Central memory CD8-positive, alpha-beta T cell (primary cell): ENCODE measurements around the gene TYW1.
A peak's percentile ranks its signal among the peaks of the same experiment; 100 is the strongest.
"Not testable (repeated sequence)": the region's sequence is repeated elsewhere in the genome, so short reads cannot be mapped to it uniquely, and the experiment has no call there.

ENCODE experiments used
- ATAC-seq: fragments of 150-1000 bp; cut with Tn5 transposase; replicated peaks from 2 replicates; pipeline ENCODE4 v1.10.0; 2022; ENCODE audit warnings: mild to moderate bottlenecking, moderate FRiP score, moderate number of reproducible peaks; ENCODE audit not compliant: poor library complexity, severe bottlenecking; ENCODE audit errors: extremely low read depth
- DNase-seq, 2 donors: peaks; one replicate each; pipeline ENCODE4 v3.0.0; 2021; ENCODE audit warnings: low spot score in 2 of 2
- H3K27ac Mint-ChIP-seq: one replicate; pipeline ENCODE4 v1.8.0; 2022; ENCODE audit warnings: low read depth, mild to moderate bottlenecking, moderate library complexity, mixed read lengths
- H3K27me3 Mint-ChIP-seq: one replicate; pipeline ENCODE4 v1.8.0; 2022; ENCODE audit warnings: mixed read lengths
- H3K36me3 Mint-ChIP-seq: one replicate; pipeline ENCODE4 v1.8.0; 2022; ENCODE audit warnings: mild to moderate bottlenecking, moderate library complexity, mixed read lengths; ENCODE audit not compliant: insufficient read depth
- H3K4me1 Mint-ChIP-seq: one replicate; pipeline ENCODE4 v1.8.0; 2022; ENCODE audit warnings: mixed read lengths
- H3K4me3 Mint-ChIP-seq: one replicate; pipeline ENCODE4 v1.8.0; 2022; ENCODE audit warnings: mild to moderate bottlenecking, moderate library complexity, mixed read lengths
- H3K9me3 Mint-ChIP-seq: one replicate; pipeline ENCODE4 v1.8.0; 2022; ENCODE audit warnings: mixed read lengths

The TYW1 gene

GRCh38 chr7:67006965-67007364 is 10.3 kb downstream of the TYW1 start:
- Mint-ChIP-seq H3K4me3 (no peak overlapping the region), H3K4me1 (no peaks in the 10 kb centered on the region), H3K9me3 (no peaks in the 10 kb centered on the region), H3K27ac (no peak overlapping the region), H3K36me3 (peaks cover 62% of the 10 kb centered on the region), H3K27me3 (no peaks in the 10 kb centered on the region)
- ATAC-seq = no peak
- no peak for DNase-seq

DNA sequence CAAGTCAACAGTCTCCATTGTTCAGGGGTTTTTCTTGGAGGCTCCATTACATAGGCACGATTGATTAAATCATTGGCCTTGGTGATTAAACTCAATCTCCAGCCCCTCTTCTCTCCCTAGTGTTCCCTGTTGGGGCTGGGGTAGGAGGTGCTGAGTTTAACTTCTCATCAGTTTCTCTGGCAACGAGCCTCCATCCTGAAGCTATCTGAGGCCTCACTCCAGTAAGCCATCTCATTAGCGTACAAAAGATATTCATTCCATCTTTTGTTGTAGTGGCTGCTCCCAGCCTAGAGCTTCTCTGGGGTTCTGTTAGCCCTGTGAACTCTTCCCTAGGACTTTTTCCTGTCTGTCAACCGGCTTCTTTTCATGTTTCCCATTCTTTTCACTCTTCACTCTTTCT is 11.6 kb downstream of the TYW1 start:
- ATAC-seq (no peak), DNase-seq (no peak)
- Mint-ChIP-seq H3K9me3 (no peaks in the 10 kb centered on the region), H3K4me3 (no peak overlapping the region), H3K27me3 (no peaks in the 10 kb centered on the region), H3K4me1 (no peaks in the 10 kb centered on the region), H3K27ac (peak overlapping the region; percentile 55), H3K36me3 (peaks cover 68% of the 10 kb centered on the region)

DNA sequence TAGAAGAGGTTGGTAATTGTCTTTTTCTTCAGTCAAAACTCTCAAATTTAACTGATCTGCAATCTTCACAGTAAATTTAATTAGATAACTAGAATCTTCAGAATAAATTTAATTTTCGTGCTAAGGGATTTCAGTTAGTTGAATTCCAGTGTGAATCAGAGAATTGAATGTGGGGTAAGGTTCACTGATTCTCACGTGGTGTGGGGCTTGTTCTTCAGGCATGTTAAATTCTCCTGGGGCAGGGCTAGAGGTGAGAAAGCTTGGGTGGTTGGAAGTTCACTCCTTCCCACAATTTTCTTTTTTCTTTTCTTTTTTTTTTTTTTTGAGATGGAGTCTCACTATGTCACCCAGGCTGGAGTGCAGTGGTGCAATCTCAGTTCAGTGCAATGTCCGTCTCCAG is 13.0 kb downstream of the TYW1 start:
- H3K4me1 Mint-ChIP-seq, H3K4me3 Mint-ChIP-seq, ATAC-seq, DNase-seq, H3K9me3 Mint-ChIP-seq, H3K27me3 Mint-ChIP-seq, H3K27ac Mint-ChIP-seq: not testable (repeated sequence)
- H3K36me3 Mint-ChIP-seq = peaks cover 78% of the 10 kb centered on the region

GRCh38 chr7:67014076-67014622 is 17.5 kb downstream of the TYW1 start:
- not testable (repeated sequence) for H3K4me3 Mint-ChIP-seq, H3K27me3 Mint-ChIP-seq, ATAC-seq, H3K9me3 Mint-ChIP-seq, H3K4me1 Mint-ChIP-seq, DNase-seq, H3K27ac Mint-ChIP-seq
- peaks cover 79% of the 10 kb centered on the region for H3K36me3 Mint-ChIP-seq

GRCh38 chr7:67017971-67018370 is 21.3 kb downstream of the TYW1 start:
- not testable (repeated sequence) for H3K27me3 Mint-ChIP-seq, DNase-seq, H3K9me3 Mint-ChIP-seq, H3K4me3 Mint-ChIP-seq, ATAC-seq, H3K27ac Mint-ChIP-seq, H3K4me1 Mint-ChIP-seq
- peaks cover 73% of the 10 kb centered on the region for H3K36me3 Mint-ChIP-seq

- H3K27ac Mint-ChIP-seq = no peak overlapping the region
- ATAC-seq (no peak), DNase-seq (no peak)
- H3K4me3 Mint-ChIP-seq = no peak overlapping the region
- H3K27me3 Mint-ChIP-seq = no peaks in the 10 kb centered on the region
- peaks cover 69% of the 10 kb centered on the region for H3K36me3 Mint-ChIP-seq
- H3K9me3 Mint-ChIP-seq = no peaks in the 10 kb centered on the region
- H3K4me1 Mint-ChIP-seq = no peaks in the 10 kb centered on the region
Measured at GRCh38 chr7:67018940-67019339, 22.3 kb downstream of the TYW1 start.

DNA sequence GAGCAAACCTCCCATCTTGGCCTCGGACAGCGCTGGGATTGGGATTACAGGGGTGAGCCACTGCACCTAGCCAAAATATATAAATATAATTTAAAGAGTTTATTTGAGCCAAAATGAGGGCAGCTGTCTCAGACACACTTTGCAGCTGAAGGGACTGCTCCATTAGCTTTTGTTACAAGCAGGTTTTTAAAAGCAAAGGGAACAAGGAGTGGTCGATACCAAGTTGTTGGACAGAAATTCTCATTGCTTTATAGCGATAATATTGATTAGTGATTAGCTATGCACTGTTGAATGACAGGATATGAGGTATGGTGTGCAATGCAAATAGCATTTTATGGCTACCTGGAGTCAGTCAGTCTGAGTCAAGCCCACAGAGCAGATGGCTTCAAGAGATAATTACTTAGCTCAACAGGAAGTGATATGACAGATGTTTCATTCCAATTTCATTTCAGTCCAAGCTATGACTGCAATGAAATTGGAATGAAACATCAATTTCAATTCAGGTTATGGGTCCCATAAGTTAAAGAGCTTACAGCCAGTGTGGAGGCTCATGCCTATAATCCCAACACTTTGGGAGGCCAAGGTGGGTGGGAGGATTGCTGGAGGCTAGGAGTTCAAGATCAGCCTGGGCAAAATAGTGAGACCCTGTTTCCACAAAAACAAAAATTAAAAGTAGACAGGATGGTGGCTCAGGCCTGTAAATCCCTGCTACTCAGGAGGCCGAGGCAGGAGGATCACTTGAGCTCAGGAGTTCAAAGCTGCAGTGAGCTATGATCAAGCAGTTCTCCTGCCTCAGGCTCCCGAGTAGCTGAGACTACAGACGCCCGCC is 23.1 kb downstream of the TYW1 start:
- no peak for ATAC-seq
- H3K4me1 Mint-ChIP-seq = no peaks in the 10 kb centered on the region
- no peaks in the 10 kb centered on the region for H3K9me3 Mint-ChIP-seq
- no peak overlapping the region for H3K27ac Mint-ChIP-seq
- H3K36me3 Mint-ChIP-seq = peaks cover 66% of the 10 kb centered on the region
- DNase-seq = no peak
- H3K27me3 Mint-ChIP-seq = no peaks in the 10 kb centered on the region
- H3K4me3 Mint-ChIP-seq = no peak overlapping the region

- H3K36me3 Mint-ChIP-seq = peaks cover 62% of the 10 kb centered on the region
- ATAC-seq (no peak), DNase-seq (no peak)
- H3K9me3 Mint-ChIP-seq = no peaks in the 10 kb centered on the region
- H3K4me1 Mint-ChIP-seq = no peaks in the 10 kb centered on the region
- H3K4me3 Mint-ChIP-seq = no peak overlapping the region
- no peaks in the 10 kb centered on the region for H3K27me3 Mint-ChIP-seq
- H3K27ac Mint-ChIP-seq = no peak overlapping the region
Measured at GRCh38 chr7:67021260-67021659, 24.6 kb downstream of the TYW1 start.

GRCh38 chr7:67022511-67022910 is 25.9 kb downstream of the TYW1 start:
- Mint-ChIP-seq H3K9me3 (no peaks in the 10 kb centered on the region), H3K4me1 (no peaks in the 10 kb centered on the region), H3K27me3 (no peaks in the 10 kb centered on the region), H3K27ac (no peak overlapping the region), H3K36me3 (peaks cover 57% of the 10 kb centered on the region), H3K4me3 (no peak overlapping the region)
- DNase-seq = no peak
- ATAC-seq = no peak

DNA sequence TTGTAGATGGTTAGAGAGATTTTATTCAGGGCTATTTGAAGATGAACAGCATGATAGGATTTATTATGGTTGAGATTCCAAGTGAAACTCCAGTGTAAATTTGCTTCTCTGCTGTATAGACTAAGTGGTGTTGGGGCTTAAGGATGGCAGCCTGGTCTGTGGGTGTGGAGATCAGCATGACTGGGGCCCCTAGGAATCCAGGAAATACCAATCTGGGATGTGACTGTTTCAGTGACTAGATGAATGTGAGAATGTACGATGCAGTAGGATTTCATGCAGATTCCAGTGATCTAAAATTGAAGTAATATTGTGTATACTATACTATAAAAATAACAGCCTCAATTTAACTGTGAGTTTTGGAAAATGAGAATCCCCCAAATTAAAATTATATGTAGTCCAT is 28.8 kb downstream of the TYW1 start:
- not testable (repeated sequence) for H3K9me3 Mint-ChIP-seq, H3K27me3 Mint-ChIP-seq, H3K4me3 Mint-ChIP-seq, DNase-seq, ATAC-seq, H3K27ac Mint-ChIP-seq, H3K4me1 Mint-ChIP-seq
- peaks cover 39% of the 10 kb centered on the region for H3K36me3 Mint-ChIP-seq

DNA sequence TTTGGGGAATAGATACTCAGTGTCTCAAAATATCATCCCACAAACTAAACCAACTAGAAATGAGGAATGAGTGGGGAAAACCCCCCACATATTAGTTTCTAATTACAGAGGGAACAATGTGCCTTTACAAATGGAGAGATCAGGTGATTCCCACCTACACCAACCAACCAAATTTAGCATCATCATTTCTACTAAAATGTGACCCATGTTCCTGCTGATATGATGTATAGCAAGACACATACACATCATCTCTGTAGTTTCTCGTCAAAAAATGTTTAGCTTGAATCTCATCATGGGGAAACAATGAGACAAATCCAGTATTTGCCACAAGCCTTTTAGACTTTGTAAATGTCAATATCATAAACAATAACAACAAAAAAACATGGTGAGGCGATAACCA is 35.1 kb downstream of the TYW1 start:
- not testable (repeated sequence) for ATAC-seq, H3K4me1 Mint-ChIP-seq, H3K27ac Mint-ChIP-seq, H3K4me3 Mint-ChIP-seq, DNase-seq, H3K27me3 Mint-ChIP-seq, H3K9me3 Mint-ChIP-seq
- H3K36me3 Mint-ChIP-seq = peaks cover 37% of the 10 kb centered on the region

GRCh38 chr7:67033251-67033650 is 36.6 kb downstream of the TYW1 start:
- H3K36me3 Mint-ChIP-seq = peaks cover 29% of the 10 kb centered on the region
- H3K4me3 Mint-ChIP-seq = no peak overlapping the region
- no peak for ATAC-seq

More at GRCh38 chr7:67033251-67033650, 36.6 kb downstream of the TYW1 start:
- no peaks in the 10 kb centered on the region for H3K27me3 Mint-ChIP-seq
- no peak for DNase-seq
- H3K27ac Mint-ChIP-seq = no peak overlapping the region
- no peaks in the 10 kb centered on the region for H3K9me3 Mint-ChIP-seq
- no peaks in the 10 kb centered on the region for H3K4me1 Mint-ChIP-seq
